Stimulated activated CD8-positive, alpha-beta memory T cell treated with anti-CD3 and anti-CD28 coated beads, Interleukin-12 subunit alpha, Interleukin-12 subunit beta, amount 100 ng/mL, for 24 hours (primary cell): ENCODE measurements around the gene JAKMIP1.

Experiments used
- DNase-seq: peaks from one replicate; pipeline ENCODE4 v3.0.0-alpha.2; 2020; ENCODE audit errors: extremely low read depth

JAKMIP1 gene

GRCh38 chr4:6119507-6120020, 80.8 kb downstream of the JAKMIP1 start:
- no peak for DNase-seq

GRCh38 chr4:6118201-6118600, 82.1 kb downstream of the JAKMIP1 start:
- DNase-seq, result no peak

- no peak for DNase-seq
Observed at GRCh38 chr4:6116696-6117285, 83.6 kb downstream of the JAKMIP1 start.

GRCh38 chr4:6115746-6116586, 84.4 kb downstream of the JAKMIP1 start:
- no peak for DNase-seq

- no peak for DNase-seq
Observed at GRCh38 chr4:6115342-6115741, 85.0 kb downstream of the JAKMIP1 start.

- DNase-seq, result no peak
Observed at GRCh38 chr4:6114601-6115000, 85.7 kb downstream of the JAKMIP1 start.

- DNase-seq, result no peak
Observed at GRCh38 chr4:6114181-6114580, 86.2 kb downstream of the JAKMIP1 start.

GRCh38 chr4:6113641-6114040, 86.7 kb downstream of the JAKMIP1 start:
- DNase-seq, result no peak

- no peak for DNase-seq
Observed at GRCh38 chr4:6112606-6113290, 87.6 kb downstream of the JAKMIP1 start.

GRCh38 chr4:6111354-6111960, 88.9 kb downstream of the JAKMIP1 start:
- DNase-seq, result no peak

- DNase-seq, result no peak
Observed at GRCh38 chr4:6110681-6111353, 89.5 kb downstream of the JAKMIP1 start.

GRCh38 chr4:6109842-6110560, 90.3 kb downstream of the JAKMIP1 start:
- no peak for DNase-seq

- DNase-seq, result no peak
Observed at GRCh38 chr4:6107886-6108285, 92.5 kb downstream of the JAKMIP1 start.

- no peak for DNase-seq
Observed at GRCh38 chr4:6107114-6107791, 93.1 kb downstream of the JAKMIP1 start.

GRCh38 chr4:6106156-6106555, 94.2 kb downstream of the JAKMIP1 start:
- no peak for DNase-seq

- no peak for DNase-seq
Observed at GRCh38 chr4:6105311-6105911, 94.9 kb downstream of the JAKMIP1 start.

GRCh38 chr4:6104541-6105130, 95.7 kb downstream of the JAKMIP1 start:
- DNase-seq, result no peak

- no peak for DNase-seq
Observed at GRCh38 chr4:6097581-6097980, 102.8 kb downstream of the JAKMIP1 start.

GRCh38 chr4:6095897-6096296, 104.5 kb downstream of the JAKMIP1 start:
- DNase-seq, result no peak
